NCI-H146 (cell line): Measurements from ENCODE around the gene THAP4.
"Not testable (repeated sequence)": the region's sequence is repeated elsewhere in the genome, so short reads cannot be mapped to it uniquely, and the experiment has no call there.

Experiments used
- DNase-seq: peaks from one replicate; lab custom pipeline; 2025; lab: John Stamatoyannopoulos, UW

THAP4 gene

GRCh38 chr2:241665731-241666440, 28.9 kb upstream of the THAP4 start:
- no peak for DNase-seq

- DNase-seq, result not testable (repeated sequence)
Observed at GRCh38 chr2:241662731-241663130, 25.8 kb upstream of the THAP4 start.

GRCh38 chr2:241660593-241661213, 23.7 kb upstream of the THAP4 start:
- no peak for DNase-seq

GRCh38 chr2:241659150-241659739, 22.3 kb upstream of the THAP4 start:
- DNase-seq, result peak; percentile 1

- DNase-seq, result no peak
Observed at GRCh38 chr2:241658296-241658695, 21.3 kb upstream of the THAP4 start.

- DNase-seq, result no peak
Observed at GRCh38 chr2:241657786-241658254, 20.9 kb upstream of the THAP4 start.

GRCh38 chr2:241656190-241656741, 19.3 kb upstream of the THAP4 start:
- no peak for DNase-seq

GRCh38 chr2:241655516-241656189, 18.7 kb upstream of the THAP4 start:
- no peak for DNase-seq

GRCh38 chr2:241654551-241654950, 17.6 kb upstream of the THAP4 start:
- no peak for DNase-seq

GRCh38 chr2:241653210-241653750, 16.3 kb upstream of the THAP4 start:
- no peak for DNase-seq

GRCh38 chr2:241652722-241653121, 15.8 kb upstream of the THAP4 start:
- no peak for DNase-seq

- DNase-seq, result no peak
Observed at GRCh38 chr2:241652142-241652541, 15.2 kb upstream of the THAP4 start.

GRCh38 chr2:241649927-241650326, 13.0 kb upstream of the THAP4 start:
- no peak for DNase-seq

- no peak for DNase-seq
Observed at GRCh38 chr2:241649404-241649803, 12.4 kb upstream of the THAP4 start.

- DNase-seq, result no peak
Observed at GRCh38 chr2:241648453-241648852, 11.5 kb upstream of the THAP4 start.

- no peak for DNase-seq
Observed at GRCh38 chr2:241645915-241646645, 9.1 kb upstream of the THAP4 start.

- DNase-seq, result no peak
Observed at GRCh38 chr2:241645056-241645914, 8.3 kb upstream of the THAP4 start.

GRCh38 chr2:241641631-241642030, 4.7 kb upstream of the THAP4 start:
- DNase-seq, result no peak

GRCh38 chr2:241640165-241640795, 3.3 kb upstream of the THAP4 start:
- DNase-seq, result no peak

- no peak for DNase-seq
Observed at GRCh38 chr2:241639385-241639784, 2.4 kb upstream of the THAP4 start.
